Neural crest cell (in vitro differentiated cells): ENCODE results near the gene CCDC175. TPM values are rescaled to one million over a fixed set of nuclear protein-coding genes. Genes with fewer than 3 reads are reported as not detected.

ENCODE experiments used
- DNase-seq: peaks from one replicate; pipeline ENCODE4 v3.0.0; 2021; ENCODE audit warnings: low read depth, mixed read lengths, low spot score
- H3K27ac Mint-ChIP-seq: one replicate; pipeline ENCODE4 v1.8.0; 2021; ENCODE audit warnings: mild to moderate bottlenecking, mixed read lengths; ENCODE audit not compliant: unreplicated experiment
- H3K27me3 Mint-ChIP-seq: 2 replicates; pipeline ENCODE4 v1.8.0; 2021; ENCODE audit warnings: low read depth, mild to moderate bottlenecking, mixed read lengths
- H3K36me3 Mint-ChIP-seq: 2 replicates; pipeline ENCODE4 v1.8.0; 2021; ENCODE audit warnings: low read depth, mild to moderate bottlenecking, mixed read lengths
- H3K4me1 Mint-ChIP-seq: 2 replicates; pipeline ENCODE4 v1.8.0; 2021; ENCODE audit warnings: mixed read lengths
- H3K4me3 Mint-ChIP-seq: one replicate; pipeline ENCODE4 v1.8.0; 2021; ENCODE audit warnings: mild to moderate bottlenecking, mixed read lengths
- H3K9me3 Mint-ChIP-seq: 2 replicates; pipeline ENCODE4 v1.8.0; 2021; ENCODE audit warnings: mixed read lengths
- CTCF ChIP-seq: fragments of 200-600 bp; sonication (generic); conservative IDR thresholded peaks from 2 replicates; pipeline ENCODE4 v1.5.0; 2021; ENCODE audit warnings: antibody characterized with exemption, mild to moderate bottlenecking
- long read RNA-seq: library from polyadenylated mRNA; unstranded; transcript quantifications from one replicate; pipeline ENCODE4 v2.0.0, GENCODE V29; 2020
- total RNA-seq: library from RNA; stranded (reverse); gene quantifications from 2 replicates; pipeline ENCODE4 v1.2.1, GENCODE V29; 2021

Gene CCDC175
- total RNA-seq = 0.19 and 0.25 TPM in 2 replicates
- long read RNA-seq = 0 reads

- peak; percentile 90 for TF ChIP-seq CTCF
- Mint-ChIP-seq H3K36me3 (no peaks in the 10 kb centered on the region), H3K27ac (no peak within 1 kb of the TSS), H3K4me3 (peak within 1 kb of the TSS; percentile 89), H3K4me1 (peaks cover 8% of the 10 kb centered on the region), H3K27me3 (peaks cover 7% of the 10 kb centered on the region), H3K9me3 (no peaks in the 10 kb centered on the region)
- DNase-seq = peak; percentile 80
These were observed at the start of gene CCDC175 for GRCh38 chr14:59576332-59577294. CCDC175 (minus strand) TSS chr14:59576812; CDS start chr14:59576775, 37 bp downstream.

GRCh38 chr14:59622631-59623030 lies 46.0 kb upstream of the CCDC175 start:
- TF ChIP-seq CTCF = no peak
- no peak for DNase-seq
- Mint-ChIP-seq H3K27ac (no peak overlapping the region), H3K4me1 (peaks cover 4% of the 10 kb centered on the region), H3K36me3 (no peaks in the 10 kb centered on the region), H3K4me3 (no peak overlapping the region), H3K9me3 (peaks cover 6% of the 10 kb centered on the region), H3K27me3 (peaks cover 12% of the 10 kb centered on the region)

- Mint-ChIP-seq H3K9me3 (peaks cover 6% of the 10 kb centered on the region), H3K27ac (peak overlapping the region; percentile 0), H3K27me3 (no peaks in the 10 kb centered on the region), H3K36me3 (no peaks in the 10 kb centered on the region), H3K4me1 (peaks cover 4% of the 10 kb centered on the region), H3K4me3 (no peak overlapping the region)
- DNase-seq = no peak
- no peak for TF ChIP-seq CTCF
These were observed 42.4 kb upstream of the CCDC175 start for GRCh38 chr14:59619061-59619460.

GRCh38 chr14:59601056-59601455 lies 24.4 kb upstream of the CCDC175 start:
- Mint-ChIP-seq H3K4me3 (no peak overlapping the region), H3K9me3 (no peaks in the 10 kb centered on the region), H3K27me3 (no peaks in the 10 kb centered on the region), H3K27ac (no peak overlapping the region), H3K4me1 (no peaks in the 10 kb centered on the region), H3K36me3 (no peaks in the 10 kb centered on the region)
- no peak for DNase-seq
- TF ChIP-seq CTCF = no peak

GRCh38 chr14:59600211-59600945 lies 23.8 kb upstream of the CCDC175 start:
- Mint-ChIP-seq H3K36me3 (no peaks in the 10 kb centered on the region), H3K9me3 (no peaks in the 10 kb centered on the region), H3K27me3 (no peaks in the 10 kb centered on the region), H3K4me1 (no peaks in the 10 kb centered on the region), H3K4me3 (no peak overlapping the region), H3K27ac (no peak overlapping the region)
- TF ChIP-seq CTCF = no peak
- DNase-seq = no peak
